ENCODE measurements around the gene ITPA.
A peak's percentile ranks its signal among the peaks of the same experiment; 100 is the strongest.

The ITPA gene

GRCh38 chr20:3209257-3209945 lies at the start of gene ITPA:
TSS of gene ITPA (plus strand) at chr20:3209498. CDS start at chr20:3209552, 54 bp downstream.
- TF ChIP-seq, protein P1, sequence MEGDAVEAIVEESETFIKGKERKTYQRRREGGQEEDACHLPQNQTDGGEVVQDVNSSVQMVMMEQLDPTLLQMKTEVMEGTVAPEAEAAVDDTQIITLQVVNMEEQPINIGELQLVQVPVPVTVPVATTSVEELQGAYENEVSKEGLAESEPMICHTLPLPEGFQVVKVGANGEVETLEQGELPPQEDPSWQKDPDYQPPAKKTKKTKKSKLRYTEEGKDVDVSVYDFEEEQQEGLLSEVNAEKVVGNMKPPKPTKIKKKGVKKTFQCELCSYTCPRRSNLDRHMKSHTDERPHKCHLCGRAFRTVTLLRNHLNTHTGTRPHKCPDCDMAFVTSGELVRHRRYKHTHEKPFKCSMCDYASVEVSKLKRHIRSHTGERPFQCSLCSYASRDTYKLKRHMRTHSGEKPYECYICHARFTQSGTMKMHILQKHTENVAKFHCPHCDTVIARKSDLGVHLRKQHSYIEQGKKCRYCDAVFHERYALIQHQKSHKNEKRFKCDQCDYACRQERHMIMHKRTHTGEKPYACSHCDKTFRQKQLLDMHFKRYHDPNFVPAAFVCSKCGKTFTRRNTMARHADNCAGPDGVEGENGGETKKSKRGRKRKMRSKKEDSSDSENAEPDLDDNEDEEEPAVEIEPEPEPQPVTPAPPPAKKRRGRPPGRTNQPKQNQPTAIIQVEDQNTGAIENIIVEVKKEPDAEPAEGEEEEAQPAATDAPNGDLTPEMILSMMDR (conservative IDR thresholded peaks at IDR 0.05), result no peak
- peak within 1 kb of the TSS; percentile 89 for H3K27ac ChIP-seq

GRCh38 chr20:3160418-3160817 lies 48.9 kb upstream of the ITPA start:
- TF ChIP-seq, protein P1 (conservative IDR thresholded peaks at IDR 0.05), result no peak
- peak overlapping the region; percentile 88 for H3K27ac ChIP-seq

DNA sequence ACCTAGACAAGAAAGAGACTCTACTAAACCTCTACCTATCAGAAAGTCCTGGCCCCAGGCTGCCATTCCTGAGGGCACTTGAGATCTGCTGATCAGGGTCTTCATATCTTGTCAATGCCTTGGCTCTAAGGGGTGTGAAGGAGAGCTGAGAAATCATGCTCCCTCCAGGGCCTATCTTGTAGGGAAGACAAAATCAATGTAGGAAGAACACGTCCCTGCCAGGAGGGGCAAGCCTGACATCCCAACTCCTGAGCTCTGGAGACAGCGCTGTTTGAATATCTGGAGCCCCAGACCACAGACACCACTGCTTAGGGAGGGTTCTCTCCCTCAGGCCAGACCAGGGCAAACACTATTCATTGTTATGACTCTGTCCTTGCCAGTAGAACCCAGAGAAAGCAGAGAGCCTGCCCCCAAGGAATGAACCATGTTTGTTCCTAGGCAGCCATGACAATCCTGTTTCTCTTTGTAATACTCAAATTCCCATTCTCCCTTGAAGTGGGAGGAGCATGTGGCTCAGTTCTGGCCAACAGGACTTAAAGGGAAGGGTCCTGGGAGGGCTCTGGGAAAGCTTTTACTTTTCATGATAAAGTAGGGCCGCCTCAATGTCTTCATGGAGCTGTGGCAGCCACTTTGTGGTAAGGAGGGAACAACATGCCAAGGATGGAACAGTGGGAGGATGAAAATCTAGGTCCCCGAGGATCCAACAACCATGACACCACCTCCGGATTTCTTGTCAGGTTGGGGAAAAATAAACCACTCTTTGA lies 47.8 kb upstream of the ITPA start:
- peak overlapping the region; percentile 44; the same call in 1 of the 2 replicates for H3K27ac ChIP-seq
- TF ChIP-seq, protein P1 (conservative IDR thresholded peaks at IDR 0.05), result no peak

- TF ChIP-seq, protein P1 (conservative IDR thresholded peaks at IDR 0.05), result no peak
- peak overlapping the region; percentile 44; the same call in 1 of the 2 replicates for H3K27ac ChIP-seq
Observed at GRCh38 chr20:3162080-3162611, 47.2 kb upstream of the ITPA start.

- TF ChIP-seq, protein P1 (conservative IDR thresholded peaks at IDR 0.05), result no peak
- H3K27ac ChIP-seq, result peak overlapping the region; percentile 44; the same call in 1 of the 2 replicates
Observed at GRCh38 chr20:3163099-3164042, 45.9 kb upstream of the ITPA start.

GRCh38 chr20:3164043-3164762 lies 45.1 kb upstream of the ITPA start:
- TF ChIP-seq, protein P1 (conservative IDR thresholded peaks at IDR 0.05), result no peak
- H3K27ac ChIP-seq, result no peak overlapping the region; the same call in 1 of the 2 replicates

Measured in VCaP (cell line).